LNCAP (cell line): ENCODE measurements around the gene PCDHGA7.

ENCODE experiments used
- TF ChIP-seq, protein P1 (sequence below): fragments of 450-650 bp; IDR thresholded peaks from 2 replicates; pipeline ENCODE4 v1.5.1; 2017; ENCODE audit warnings: mild to moderate bottlenecking

The PCDHGA7 gene

DNA sequence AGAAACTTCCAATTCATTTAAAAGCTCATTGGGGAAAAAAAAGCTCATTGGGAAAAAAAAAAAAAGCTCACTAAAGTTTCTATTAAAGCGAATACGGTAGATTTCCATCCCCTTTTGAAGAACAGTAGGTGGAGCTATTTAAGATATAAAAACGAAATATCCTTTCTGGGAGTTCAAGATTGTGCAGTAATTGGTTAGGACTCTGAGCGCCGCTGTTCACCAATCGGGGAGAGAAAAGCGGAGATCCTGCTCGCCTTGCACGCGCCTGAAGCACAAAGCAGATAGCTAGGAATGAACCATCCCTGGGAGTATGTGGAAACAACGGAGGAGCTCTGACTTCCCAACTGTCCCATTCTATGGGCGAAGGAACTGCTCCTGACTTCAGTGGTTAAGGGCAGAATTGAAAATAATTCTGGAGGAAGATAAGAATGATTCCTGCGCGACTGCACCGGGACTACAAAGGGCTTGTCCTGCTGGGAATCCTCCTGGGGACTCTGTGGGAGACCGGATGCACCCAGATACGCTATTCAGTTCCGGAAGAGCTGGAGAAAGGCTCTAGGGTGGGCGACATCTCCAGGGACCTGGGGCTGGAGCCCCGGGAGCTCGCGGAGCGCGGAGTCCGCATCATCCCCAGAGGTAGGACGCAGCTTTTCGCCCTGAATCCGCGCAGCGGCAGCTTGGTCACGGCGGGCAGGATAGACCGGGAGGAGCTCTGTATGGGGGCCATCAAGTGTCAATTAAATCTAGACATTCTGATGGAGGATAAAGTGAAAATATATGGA, 48.0 kb downstream of the PCDHGA7 start, which contains the start of gene PCDHGA12:
TSS of gene PCDHGA12 (plus strand) at position 176 of the 782 bp plus-strand sequence. CDS start at position 429, 253 bp downstream.
- TF ChIP-seq, protein P1, sequence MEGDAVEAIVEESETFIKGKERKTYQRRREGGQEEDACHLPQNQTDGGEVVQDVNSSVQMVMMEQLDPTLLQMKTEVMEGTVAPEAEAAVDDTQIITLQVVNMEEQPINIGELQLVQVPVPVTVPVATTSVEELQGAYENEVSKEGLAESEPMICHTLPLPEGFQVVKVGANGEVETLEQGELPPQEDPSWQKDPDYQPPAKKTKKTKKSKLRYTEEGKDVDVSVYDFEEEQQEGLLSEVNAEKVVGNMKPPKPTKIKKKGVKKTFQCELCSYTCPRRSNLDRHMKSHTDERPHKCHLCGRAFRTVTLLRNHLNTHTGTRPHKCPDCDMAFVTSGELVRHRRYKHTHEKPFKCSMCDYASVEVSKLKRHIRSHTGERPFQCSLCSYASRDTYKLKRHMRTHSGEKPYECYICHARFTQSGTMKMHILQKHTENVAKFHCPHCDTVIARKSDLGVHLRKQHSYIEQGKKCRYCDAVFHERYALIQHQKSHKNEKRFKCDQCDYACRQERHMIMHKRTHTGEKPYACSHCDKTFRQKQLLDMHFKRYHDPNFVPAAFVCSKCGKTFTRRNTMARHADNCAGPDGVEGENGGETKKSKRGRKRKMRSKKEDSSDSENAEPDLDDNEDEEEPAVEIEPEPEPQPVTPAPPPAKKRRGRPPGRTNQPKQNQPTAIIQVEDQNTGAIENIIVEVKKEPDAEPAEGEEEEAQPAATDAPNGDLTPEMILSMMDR: peak; percentile 62

DNA sequence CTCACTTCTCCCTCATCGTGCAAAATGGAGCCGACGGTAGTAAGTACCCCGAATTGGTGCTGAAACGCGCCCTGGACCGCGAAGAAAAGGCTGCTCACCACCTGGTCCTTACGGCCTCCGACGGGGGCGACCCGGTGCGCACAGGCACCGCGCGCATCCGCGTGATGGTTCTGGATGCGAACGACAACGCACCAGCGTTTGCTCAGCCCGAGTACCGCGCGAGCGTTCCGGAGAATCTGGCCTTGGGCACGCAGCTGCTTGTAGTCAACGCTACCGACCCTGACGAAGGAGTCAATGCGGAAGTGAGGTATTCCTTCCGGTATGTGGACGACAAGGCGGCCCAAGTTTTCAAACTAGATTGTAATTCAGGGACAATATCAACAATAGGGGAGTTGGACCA, 48.7 kb downstream of the PCDHGA7 start:
- TF ChIP-seq, protein P1: no peak

DNA sequence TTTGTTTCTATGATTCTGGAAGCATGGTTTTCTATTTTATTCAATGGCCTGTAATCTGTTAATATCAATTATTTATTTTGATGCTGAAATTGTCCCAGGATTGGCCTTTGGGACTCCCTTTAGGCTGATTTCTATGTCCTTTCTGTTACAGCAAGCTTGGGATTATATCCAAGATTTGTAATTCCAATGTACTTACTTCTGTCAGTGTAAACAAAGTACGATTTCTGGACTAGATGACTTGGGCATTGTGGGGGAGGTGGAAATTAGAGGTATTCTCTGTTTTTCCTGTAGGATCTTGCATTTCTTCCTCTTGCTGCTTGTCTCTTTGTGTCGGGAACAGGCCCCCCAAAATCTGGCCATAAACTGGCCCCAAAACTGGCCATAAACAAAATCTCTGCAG, 51.5 kb downstream of the PCDHGA7 start:
- TF ChIP-seq, protein P1: no peak
